Caco-2 (cell line): ENCODE results near the gene NOL4L. TPM values are rescaled to one million over a fixed set of nuclear protein-coding genes. Genes with fewer than 3 reads are reported as not detected.

Source experiments
- BruUV-seq: library from RNA; stranded (reverse); fragments of 400-500 nt; replicated peaks from 2 replicates; lab custom pipeline; 2021; lab: Mats Ljungman, UMichigan
- CTCF ChIA-PET: fragments of 300-600 bp; sonication (Branson Sonifier 250); formaldehyde crosslinking; loops from one replicate; lab custom pipeline; 2022; ENCODE audit warnings: antibody characterized with exemption; lab: Charles Lee
- POLR2A ChIA-PET: fragments of 300-600 bp; sonication (Branson Sonifier 250); formaldehyde crosslinking; loops from one replicate; lab custom pipeline; 2022; ENCODE audit warnings: antibody characterized with exemption; lab: Charles Lee
- DNase-seq, 2 experiments: peaks; one replicate each; pipeline versions ENCODE4 v3.0.0 to v3.0.0-alpha.2; 2020 to 2022
- H3K27me3 ChIP-seq: replicated peaks from 2 replicates; pipeline ENCODE4 v1.6.0; 2011; ENCODE audit warnings: low read length; ENCODE audit not compliant: control insufficient read depth, insufficient read depth
- H3K36me3 ChIP-seq: 2 replicates; pipeline ENCODE4 v1.5.1; 2011; ENCODE audit warnings: low read length; ENCODE audit not compliant: control insufficient read depth, insufficient read depth
- H3K4me1 ChIP-seq: fragments of 250-450 bp; sonication (Bioruptor Pico); 2 replicates; pipeline ENCODE4 v1.5.1; 2020; ENCODE audit warnings: mild to moderate bottlenecking
- H3K4me3 ChIP-seq: 2 replicates; pipeline ENCODE4 v1.5.1; 2011; ENCODE audit warnings: low read depth, mild to moderate bottlenecking, control low read depth, low read length
- H3K9me3 ChIP-seq: fragments of 250-450 bp; sonication (Bioruptor Pico); 2 replicates; pipeline ENCODE4 v1.5.1; 2020; ENCODE audit warnings: mild to moderate bottlenecking, moderate library complexity
- H3K27ac Mint-ChIP-seq: one replicate; pipeline ENCODE4 v1.8.0; 2022; ENCODE audit warnings: mixed read lengths; ENCODE audit not compliant: unreplicated experiment
- H3K27me3 Mint-ChIP-seq: one replicate; pipeline ENCODE4 v1.8.0; 2022; ENCODE audit warnings: mixed read lengths; ENCODE audit not compliant: insufficient read depth, unreplicated experiment
- H3K36me3 Mint-ChIP-seq: one replicate; pipeline ENCODE4 v1.8.0; 2022; ENCODE audit warnings: mild to moderate bottlenecking, mixed read lengths; ENCODE audit not compliant: insufficient read depth, unreplicated experiment
- H3K4me1 Mint-ChIP-seq: one replicate; pipeline ENCODE4 v1.8.0; 2022; ENCODE audit warnings: low read depth, mixed read lengths; ENCODE audit not compliant: unreplicated experiment
- H3K4me3 Mint-ChIP-seq: one replicate; pipeline ENCODE4 v1.8.0; 2022; ENCODE audit warnings: mild to moderate bottlenecking, moderate library complexity, mixed read lengths; ENCODE audit not compliant: unreplicated experiment
- H3K9me3 Mint-ChIP-seq: one replicate; pipeline ENCODE4 v1.8.0; 2022; ENCODE audit warnings: mixed read lengths; ENCODE audit not compliant: unreplicated experiment
- CTCF ChIP-seq, 2 experiments: fragments of 200-600 bp in 1 of 2; IDR thresholded peaks; 1 replicate in 1 of 2; 2 replicates in 1 of 2; pipeline versions ENCODE4 v1.5.1 to v1.8.0; 2011 to 2022; ENCODE audit warnings: antibody characterized with exemption in 1 of 2, control low read depth in 1 of 2, inconsistent platforms in 1 of 2, low read depth in 1 of 2, low read length in 1 of 2, mild to moderate bottlenecking in 1 of 2, moderate library complexity in 1 of 2; ENCODE audit not compliant: insufficient read depth in 1 of 2, severe bottlenecking in 1 of 2, unreplicated experiment in 1 of 2
- intact Hi-C: fragments of 100-400 bp; cut with micrococcal nuclease; formaldehyde crosslinking; loops from one replicate; pipeline ENCODE4 v1.10.0; 2022; ENCODE audit not compliant: unreplicated experiment
- total RNA-seq: library from RNA; stranded (reverse); gene quantifications from 2 replicates; pipeline ENCODE4 v1.2.3, GENCODE V29; 2022

Gene NOL4L
- total RNA-seq, 1 experiment from 2014 or later, result 80.9 TPM

DNA sequence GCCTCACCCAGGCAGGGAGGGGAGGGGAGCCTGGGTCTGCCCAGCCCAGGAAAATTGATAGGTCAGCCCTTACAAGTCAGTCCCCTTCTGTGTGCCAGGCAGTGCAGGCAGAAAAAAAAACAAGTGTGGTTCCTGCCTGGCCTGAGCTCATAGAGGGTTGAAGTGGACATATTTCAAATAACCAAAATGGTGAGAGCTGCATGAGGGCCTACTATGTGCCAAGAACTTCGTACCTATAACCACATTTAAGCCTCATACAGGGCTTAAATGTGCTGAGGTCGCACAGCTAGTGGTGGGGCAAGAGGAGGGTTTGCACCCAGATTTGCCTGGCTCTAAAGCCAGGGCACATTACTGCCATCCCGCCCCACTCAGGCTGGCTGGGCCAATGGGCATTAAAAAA, 6.9 kb upstream of the NOL4L start:
- peaks cover 4% of the 10 kb centered on the region for H3K27me3 ChIP-seq
- POLR2A ChIA-PET, result interaction anchor here (0.7 kb wide), 1 partner anchor 8 kb away, joined by 3 read pairs; no protein-coding TSS in a partner anchor
- no TSS peak for BruUV-seq
- H3K27me3 Mint-ChIP-seq, result peaks cover 10% of the 10 kb centered on the region
- no peaks in the 10 kb centered on the region for H3K9me3 Mint-ChIP-seq
- no peak for TF ChIP-seq CTCF (IDR thresholded peaks at IDR 0.05; ENCODE audit: insufficient read depth in 1 of 2, low read depth in 1 of 2, low read length in 1 of 2, severe bottlenecking in 1 of 2, unreplicated experiment in 1 of 2)
- H3K36me3 ChIP-seq, result no peaks in the 10 kb centered on the region
- H3K4me1 ChIP-seq, result no peaks in the 10 kb centered on the region
- H3K4me1 Mint-ChIP-seq, result no peaks in the 10 kb centered on the region
- H3K27ac Mint-ChIP-seq, result no peak overlapping the region
- H3K4me3 ChIP-seq, result no peak overlapping the region
- intact Hi-C loops, result no loop called here
- no peak for DNase-seq
- no peak overlapping the region for H3K4me3 Mint-ChIP-seq
- H3K9me3 ChIP-seq, result no peaks in the 10 kb centered on the region
- no peaks in the 10 kb centered on the region for H3K36me3 Mint-ChIP-seq
- CTCF ChIA-PET, result interaction anchor here (0.6 kb wide), 1 partner anchor 93 kb away, joined by 4 read pairs; no protein-coding TSS in a partner anchor

GRCh38 chr20:32589769-32590168, 4.6 kb upstream of the NOL4L start:
- Histone ChIP-seq H3K4me1 (peaks cover 4% of the 10 kb centered on the region; the same call in 1 of the 2 replicates), H3K36me3 (no peaks in the 10 kb centered on the region), H3K27me3 (peaks cover 14% of the 10 kb centered on the region), H3K4me3 (no peak overlapping the region), H3K9me3 (no peaks in the 10 kb centered on the region)
- DNase-seq, result no peak
- ChIA-PET POLR2A (no interaction called here), CTCF (no interaction called here)
- H3K9me3 Mint-ChIP-seq, result no peaks in the 10 kb centered on the region
- peaks cover 25% of the 10 kb centered on the region for H3K27me3 Mint-ChIP-seq
- intact Hi-C loops, result no loop called here
- no TSS peak for BruUV-seq
- no peak overlapping the region for H3K4me3 Mint-ChIP-seq
- TF ChIP-seq CTCF (IDR thresholded peaks at IDR 0.05; ENCODE audit: insufficient read depth in 1 of 2, low read depth in 1 of 2, low read length in 1 of 2, severe bottlenecking in 1 of 2, unreplicated experiment in 1 of 2), result no peak
- peaks cover 6% of the 10 kb centered on the region for H3K4me1 Mint-ChIP-seq
- H3K27ac Mint-ChIP-seq, result no peak overlapping the region
- no peaks in the 10 kb centered on the region for H3K36me3 Mint-ChIP-seq

DNA sequence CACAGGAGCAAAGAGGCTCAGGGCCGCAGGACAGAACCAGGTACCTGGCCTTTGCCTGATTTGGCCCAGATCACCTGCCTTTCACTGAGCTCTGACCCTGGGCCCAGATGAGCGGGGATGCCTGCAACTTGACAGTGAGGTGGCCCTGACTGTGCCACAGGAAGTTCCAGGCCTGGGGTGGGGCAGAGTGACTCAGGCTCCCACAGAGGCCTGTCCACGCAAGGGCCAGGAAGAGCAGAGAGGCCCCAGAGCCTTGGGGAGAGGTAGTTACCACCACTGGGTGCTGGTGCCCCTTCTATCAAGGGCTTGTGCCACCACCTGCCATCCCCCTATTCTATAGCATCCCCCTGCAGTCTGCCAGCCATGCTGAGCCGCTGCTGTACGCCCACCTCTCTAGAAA, 4.1 kb upstream of the NOL4L start:
- Histone ChIP-seq H3K27me3 (peaks cover 14% of the 10 kb centered on the region), H3K4me3 (no peak overlapping the region)
- POLR2A ChIA-PET, result no interaction called here

More for the DNA sequence above, 4.1 kb upstream of the NOL4L start:
- no peak for TF ChIP-seq CTCF (IDR thresholded peaks at IDR 0.05; ENCODE audit: insufficient read depth in 1 of 2, low read depth in 1 of 2, low read length in 1 of 2, severe bottlenecking in 1 of 2, unreplicated experiment in 1 of 2)
- H3K9me3 Mint-ChIP-seq, result no peaks in the 10 kb centered on the region
- CTCF ChIA-PET, result no interaction called here
- intact Hi-C loops, result no loop called here
- peaks cover 25% of the 10 kb centered on the region for H3K27me3 Mint-ChIP-seq
- BruUV-seq, result no TSS peak
- H3K9me3 ChIP-seq, result no peaks in the 10 kb centered on the region
- H3K27ac Mint-ChIP-seq, result no peak overlapping the region
- no peak for DNase-seq
- H3K36me3 ChIP-seq, result no peaks in the 10 kb centered on the region
- peaks cover 6% of the 10 kb centered on the region for H3K4me1 Mint-ChIP-seq
- no peak overlapping the region for H3K4me3 Mint-ChIP-seq
- H3K4me1 ChIP-seq, result peaks cover 4% of the 10 kb centered on the region; the same call in 1 of the 2 replicates
- H3K36me3 Mint-ChIP-seq, result no peaks in the 10 kb centered on the region
